NCI-H146 treated with DMSO at 0.1 percent for 48 hours (cell line): ENCODE results near the gene RNF212.

ENCODE experiments used
- DNase-seq: peaks from one replicate; lab custom pipeline; 2025; ENCODE audit not compliant: unreplicated experiment; lab: John Stamatoyannopoulos, UW

RNF212 gene

GRCh38 chr4:1036976-1037810 is 76.2 kb downstream of the RNF212 start:
- DNase-seq = no peak

DNA sequence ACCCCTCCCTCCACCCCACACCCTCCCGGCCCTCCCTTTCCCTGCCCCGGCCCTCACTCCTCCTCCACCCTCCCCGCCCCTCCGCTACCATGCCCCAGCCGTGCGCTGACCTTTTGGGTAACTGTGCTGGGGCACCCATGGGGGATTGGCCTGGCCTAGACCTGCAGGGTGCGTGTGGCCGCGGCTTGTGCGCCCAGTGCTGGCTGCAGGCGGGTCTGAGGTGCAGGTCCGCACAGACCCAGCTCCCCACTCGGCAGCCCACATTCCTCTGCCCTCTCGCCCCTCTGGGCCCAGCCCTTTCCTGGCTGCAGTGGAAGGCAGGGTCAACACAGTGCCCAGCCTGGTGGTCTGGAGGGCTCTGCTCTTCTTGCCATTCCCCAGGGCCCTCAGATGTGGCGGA is 77.3 kb downstream of the RNF212 start:
- DNase-seq = no peak

GRCh38 chr4:1035510-1035909 is 77.9 kb downstream of the RNF212 start:
- DNase-seq = no peak

DNA sequence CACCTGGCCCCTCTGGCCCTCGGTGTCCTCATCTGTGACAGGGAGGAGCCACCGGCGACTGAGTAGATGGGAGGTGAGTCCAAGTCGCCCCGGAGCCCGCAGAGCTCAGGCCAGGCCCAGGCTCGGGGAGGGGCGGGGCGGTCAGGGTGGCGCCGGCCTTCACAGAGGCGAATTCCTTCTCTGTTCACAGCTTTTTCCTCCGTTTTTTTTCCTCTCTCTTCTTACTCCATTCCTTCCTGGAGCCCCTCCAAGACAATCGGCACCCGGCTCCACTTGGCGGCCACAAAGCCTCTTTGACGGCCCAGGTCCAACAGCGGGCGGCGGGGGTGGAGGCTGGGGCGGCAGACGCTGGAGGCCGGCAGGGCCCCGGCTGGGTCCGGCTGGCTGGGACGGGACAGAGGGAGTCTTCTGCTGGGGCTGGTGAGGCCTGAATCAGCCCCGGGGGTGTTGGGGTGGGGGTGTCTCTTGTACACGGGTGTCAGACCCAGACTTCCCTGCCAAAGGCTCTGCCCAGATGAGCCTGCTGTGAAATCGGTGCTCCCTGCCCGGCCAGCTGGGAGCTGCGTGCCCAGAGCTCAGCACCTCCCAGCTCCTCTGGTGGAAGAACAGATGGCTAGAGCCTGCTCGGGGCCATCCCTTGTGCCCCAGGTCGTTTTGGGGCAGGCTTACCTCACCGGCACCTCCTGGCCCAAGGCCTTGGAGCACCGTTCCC is 79.4 kb downstream of the RNF212 start:
- no peak for DNase-seq

DNA sequence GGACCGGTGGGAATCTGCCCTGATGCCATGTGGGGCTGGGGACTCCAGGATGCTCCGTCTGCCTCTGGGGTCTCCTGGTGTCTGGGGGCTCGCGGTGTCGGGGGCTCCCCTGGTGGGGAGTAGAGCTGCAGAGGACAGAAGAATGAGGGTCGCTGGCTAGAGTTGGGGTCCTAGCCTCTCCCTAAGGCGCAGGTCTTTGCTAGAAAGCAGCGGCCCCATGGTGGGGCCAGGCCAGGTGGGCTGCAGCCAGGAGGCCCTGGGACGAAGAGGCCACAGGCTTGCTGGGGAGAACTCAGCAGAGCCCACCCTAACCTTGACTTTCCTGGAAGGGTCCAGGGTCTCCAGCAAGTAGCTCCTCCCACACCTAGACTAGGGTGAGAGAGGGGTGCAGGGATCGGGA is 80.5 kb downstream of the RNF212 start:
- no peak for DNase-seq

DNA sequence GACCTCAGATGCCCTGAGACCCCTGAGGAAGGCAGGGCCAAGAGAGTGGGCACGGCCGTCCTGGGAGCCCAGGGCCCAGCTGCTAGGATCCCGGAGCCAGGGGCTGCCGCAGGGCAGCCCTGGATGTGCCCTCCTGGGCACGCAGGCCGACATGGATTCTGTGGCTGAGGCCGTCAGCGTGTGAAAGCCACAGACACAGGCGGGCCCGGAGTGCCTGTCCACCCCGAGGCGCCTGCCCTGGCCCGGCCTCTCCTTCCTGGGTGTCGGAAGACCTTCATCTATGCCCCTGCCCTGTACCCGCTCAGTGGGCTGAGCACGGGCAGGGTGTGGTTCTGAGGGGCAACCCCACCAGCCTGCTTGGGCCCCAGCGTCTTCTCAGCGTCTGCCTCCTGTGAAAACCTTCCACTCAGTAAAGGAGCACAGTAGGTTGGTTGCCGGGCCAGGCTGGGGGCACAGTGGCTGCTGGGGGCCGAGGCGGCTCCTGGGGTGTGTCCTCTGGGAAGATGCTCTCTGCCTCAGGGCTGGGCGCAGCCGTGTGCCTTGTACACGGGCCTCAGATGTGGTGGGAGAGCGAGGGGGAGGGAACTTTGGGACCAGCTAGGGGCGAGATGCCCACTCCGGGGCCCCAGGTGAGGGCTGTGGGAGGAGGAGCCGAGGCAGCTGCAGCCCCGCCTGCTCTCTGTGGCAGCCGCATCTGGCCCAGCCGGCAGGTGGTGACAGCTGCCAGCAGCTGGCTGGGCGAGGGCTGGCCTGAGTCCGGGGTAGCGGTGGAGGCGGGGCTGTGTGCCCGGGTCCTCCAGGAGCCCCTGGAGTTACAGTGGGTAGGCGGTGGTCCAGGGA is 81.2 kb downstream of the RNF212 start:
- DNase-seq = no peak

DNA sequence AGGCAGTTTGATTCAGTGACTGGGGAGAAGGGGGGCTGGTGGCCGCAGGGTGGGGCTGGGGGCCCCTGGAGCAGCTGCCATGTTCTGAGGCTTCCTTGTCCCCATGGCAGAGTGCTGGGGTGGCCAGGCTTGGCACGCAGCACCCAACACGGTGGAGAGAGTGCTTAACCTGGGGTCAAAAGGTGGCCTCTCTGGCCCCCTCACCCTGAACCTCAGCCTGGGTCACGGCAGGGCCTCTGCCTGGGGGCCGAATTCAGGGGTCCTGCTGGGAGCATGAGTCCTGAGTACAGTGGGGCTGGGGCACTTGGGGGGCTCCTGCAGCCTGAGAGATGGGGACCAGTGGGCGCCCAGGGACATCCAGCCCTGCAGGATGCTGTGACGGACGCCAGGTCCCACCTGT is 82.0 kb downstream of the RNF212 start:
- DNase-seq = no peak

DNA sequence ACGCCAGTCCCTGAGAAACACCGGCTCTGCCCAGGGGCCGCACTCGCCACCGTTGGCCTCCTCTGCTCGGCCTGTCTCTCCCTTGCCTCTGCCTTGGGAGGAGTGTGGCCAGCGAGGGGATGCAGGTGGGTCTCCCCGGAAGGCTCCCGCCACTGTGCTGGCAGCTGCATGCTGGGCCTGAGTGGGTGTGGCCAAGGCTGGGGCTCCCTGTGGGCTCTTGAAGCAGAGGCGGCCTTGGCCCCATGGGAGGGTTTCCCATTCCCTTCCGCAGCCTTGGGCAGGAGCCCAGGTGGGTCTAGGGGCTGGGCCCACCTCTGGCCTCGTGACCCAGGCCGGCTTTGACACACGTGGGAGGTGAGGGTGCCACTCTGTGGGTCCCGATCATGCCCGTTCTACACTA is 82.8 kb downstream of the RNF212 start:
- no peak for DNase-seq

DNA sequence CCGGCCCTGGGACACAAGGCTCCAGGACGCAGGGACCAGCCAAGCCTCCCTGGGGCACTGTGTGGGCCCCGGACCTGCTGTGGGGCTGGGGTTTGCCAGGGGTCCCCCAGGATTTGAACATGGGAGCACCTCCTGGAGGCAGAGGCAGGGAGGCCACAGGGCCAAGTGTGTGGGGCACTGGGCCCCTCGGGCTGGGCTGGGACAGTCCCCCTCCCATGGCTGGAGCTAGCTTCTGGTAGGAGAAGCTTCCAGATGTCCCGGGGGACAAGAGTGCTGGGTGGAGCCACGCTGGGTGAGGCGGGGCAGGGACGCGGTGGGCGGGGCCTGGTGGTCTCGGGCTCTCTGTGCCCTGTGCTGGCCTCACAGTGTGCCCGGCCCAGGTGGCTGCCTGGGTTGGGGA is 83.3 kb downstream of the RNF212 start:
- DNase-seq = no peak

- no peak for DNase-seq
Observed at GRCh38 chr4:1029529-1029928, 83.8 kb downstream of the RNF212 start.

GRCh38 chr4:1028574-1029220 is 84.7 kb downstream of the RNF212 start:
- no peak for DNase-seq

DNA sequence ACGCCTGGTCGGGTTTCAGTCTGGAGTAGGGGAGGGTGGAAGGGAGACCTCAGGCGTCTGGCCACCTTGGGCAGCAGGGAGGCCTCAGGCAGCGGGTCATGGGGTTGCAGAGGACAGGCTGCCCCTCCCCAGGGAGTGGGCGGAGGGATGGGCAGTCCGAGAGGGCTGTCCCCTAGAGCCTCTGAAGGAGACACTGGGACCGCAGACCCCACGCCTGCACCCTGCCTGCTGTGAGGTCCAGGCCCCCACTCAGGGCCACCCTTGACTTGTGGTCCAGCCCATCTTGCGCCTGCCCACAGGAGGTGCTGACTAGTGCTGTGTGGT is 85.5 kb downstream of the RNF212 start:
- no peak for DNase-seq

GRCh38 chr4:1027219-1027914 is 86.0 kb downstream of the RNF212 start:
- no peak for DNase-seq

DNA sequence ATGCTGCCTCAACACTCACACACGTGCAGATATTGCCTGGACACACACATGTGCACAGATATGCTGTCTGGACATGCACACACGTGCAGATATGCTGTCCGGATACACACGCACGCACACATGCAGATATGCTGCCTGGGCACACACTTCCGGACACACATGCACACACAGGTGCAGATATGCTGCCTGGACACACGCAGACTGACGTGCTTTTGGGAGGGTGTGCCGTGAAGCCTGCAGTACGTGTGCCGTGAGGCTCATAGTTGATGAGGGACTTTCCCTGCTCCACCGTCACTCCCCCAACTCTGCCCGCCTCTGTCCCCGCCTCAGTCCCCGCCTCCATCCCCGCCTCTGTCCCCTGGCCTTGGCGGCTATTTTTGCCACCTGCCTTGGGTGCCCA is 87.2 kb downstream of the RNF212 start:
- DNase-seq = no peak

GRCh38 chr4:1024882-1025545 is 88.3 kb downstream of the RNF212 start:
- no peak for DNase-seq

DNA sequence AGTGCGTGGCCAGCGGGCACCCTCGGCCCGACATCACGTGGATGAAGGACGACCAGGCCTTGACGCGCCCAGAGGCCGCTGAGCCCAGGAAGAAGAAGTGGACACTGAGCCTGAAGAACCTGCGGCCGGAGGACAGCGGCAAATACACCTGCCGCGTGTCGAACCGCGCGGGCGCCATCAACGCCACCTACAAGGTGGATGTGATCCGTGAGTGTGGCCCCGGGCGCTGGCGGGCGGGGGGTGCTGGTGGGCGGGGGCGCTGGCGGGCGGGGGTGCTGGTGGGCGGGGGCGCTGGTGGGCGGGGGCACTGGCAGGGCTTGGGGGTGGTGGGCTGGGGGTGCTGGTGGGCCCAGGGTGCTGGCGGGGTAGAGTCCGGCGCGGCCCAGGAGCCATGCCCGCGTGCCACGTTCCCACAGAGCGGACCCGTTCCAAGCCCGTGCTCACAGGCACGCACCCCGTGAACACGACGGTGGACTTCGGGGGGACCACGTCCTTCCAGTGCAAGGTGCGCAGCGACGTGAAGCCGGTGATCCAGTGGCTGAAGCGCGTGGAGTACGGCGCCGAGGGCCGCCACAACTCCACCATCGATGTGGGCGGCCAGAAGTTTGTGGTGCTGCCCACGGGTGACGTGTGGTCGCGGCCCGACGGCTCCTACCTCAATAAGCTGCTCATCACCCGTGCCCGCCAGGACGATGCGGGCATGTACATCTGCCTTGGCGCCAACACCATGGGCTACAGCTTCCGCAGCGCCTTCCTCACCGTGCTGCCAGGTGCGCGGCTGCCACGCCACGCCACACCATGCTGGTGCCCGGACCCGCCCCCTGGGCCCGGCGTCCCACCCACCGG is 89.2 kb downstream of the RNF212 start:
- no peak for DNase-seq

- DNase-seq = no peak
Observed at GRCh38 chr4:1023075-1023640, 90.2 kb downstream of the RNF212 start.

GRCh38 chr4:1022739-1023066 is 90.7 kb downstream of the RNF212 start:
- DNase-seq = no peak
